Measurements from ENCODE around the gene RHOB.
"Not testable (repeated sequence)": the region's sequence is repeated elsewhere in the genome, so short reads cannot be mapped to it uniquely, and the experiment has no call there.

Gene RHOB

GRCh38 chr2:20476481-20476880 is 29.6 kb downstream of the RHOB start:
- DNase-seq (ENCODE audit: low read depth): no peak

GRCh38 chr2:20476950-20477349 is 30.1 kb downstream of the RHOB start:
- no peak for DNase-seq (ENCODE audit: low read depth)

GRCh38 chr2:20478961-20479360 is 32.1 kb downstream of the RHOB start:
- DNase-seq (ENCODE audit: low read depth): no peak

- DNase-seq (ENCODE audit: low read depth): no peak
Measured at GRCh38 chr2:20479835-20480234, 33.0 kb downstream of the RHOB start.

- no peak for DNase-seq (ENCODE audit: low read depth)
Measured at GRCh38 chr2:20480913-20481312, 34.0 kb downstream of the RHOB start.

GRCh38 chr2:20481798-20482405 is 35.0 kb downstream of the RHOB start:
- no peak for DNase-seq (ENCODE audit: low read depth)

GRCh38 chr2:20482725-20483124 is 35.9 kb downstream of the RHOB start:
- DNase-seq (ENCODE audit: low read depth): no peak

GRCh38 chr2:20483194-20483895 is 36.5 kb downstream of the RHOB start:
- DNase-seq (ENCODE audit: low read depth): no peak

- no peak for DNase-seq (ENCODE audit: low read depth)
Measured at GRCh38 chr2:20484034-20484617, 37.3 kb downstream of the RHOB start.

- no peak for DNase-seq (ENCODE audit: low read depth)
Measured at GRCh38 chr2:20484810-20485611, 38.1 kb downstream of the RHOB start.

GRCh38 chr2:20485612-20486388 is 38.9 kb downstream of the RHOB start:
- DNase-seq (ENCODE audit: low read depth): no peak

- no peak for DNase-seq (ENCODE audit: low read depth)
Measured at GRCh38 chr2:20486571-20486970, 39.7 kb downstream of the RHOB start.

GRCh38 chr2:20487030-20487391 is 40.1 kb downstream of the RHOB start:
- no peak for DNase-seq (ENCODE audit: low read depth)

- DNase-seq (ENCODE audit: low read depth): no peak
Measured at GRCh38 chr2:20487392-20488174, 40.7 kb downstream of the RHOB start.

- no peak for DNase-seq (ENCODE audit: low read depth)
Measured at GRCh38 chr2:20488201-20488641, 41.3 kb downstream of the RHOB start.

GRCh38 chr2:20488782-20489181 is 41.9 kb downstream of the RHOB start:
- no peak for DNase-seq (ENCODE audit: low read depth)

GRCh38 chr2:20490300-20491181 is 43.7 kb downstream of the RHOB start:
- DNase-seq (ENCODE audit: low read depth): peak; percentile 89

GRCh38 chr2:20491739-20492531 is 45.1 kb downstream of the RHOB start:
- DNase-seq (ENCODE audit: low read depth): no peak

GRCh38 chr2:20493095-20493494 is 46.2 kb downstream of the RHOB start:
- DNase-seq (ENCODE audit: low read depth): not testable (repeated sequence)
